Measurements from ENCODE around the gene TTLL7. TPM values are rescaled to one million over a fixed set of nuclear protein-coding genes. Genes with fewer than 3 reads are reported as not detected.

Gene TTLL7
- total and polyA plus RNA-seq, 2 experiments from 2014 or later, result 4.1 to 6.7 TPM

GRCh38 chr1:83905315-83905907 is 93.5 kb downstream of the TTLL7 start:
- peaks cover 2% of the 10 kb centered on the region for H3K27me3 Mint-ChIP-seq (ENCODE audit: insufficient read depth, low read depth, poor library complexity)
- Histone ChIP-seq H2AFZ (no peak overlapping the region), H3F3A (replicated peaks; ENCODE audit: low read depth) (no peaks in the 10 kb centered on the region), H3K9me2 (ENCODE audit: insufficient read depth) (no peaks in the 10 kb centered on the region), H3K4me3 (no peak overlapping the region), H4K20me1 (replicated peaks; ENCODE audit: insufficient read depth) (no peaks in the 10 kb centered on the region), H3K27me3 (ENCODE audit: insufficient read depth) (no peaks in the 10 kb centered on the region), H3K27ac (ENCODE audit: low read depth) (no peak overlapping the region), H3K4me1 (ENCODE audit: insufficient read depth) (no peaks in the 10 kb centered on the region), H3K79me2 (replicated peaks; ENCODE audit: insufficient read depth) (no peaks in the 10 kb centered on the region), H3K36me3 (ENCODE audit: insufficient read depth) (no peaks in the 10 kb centered on the region), H3K4me2 (no peak overlapping the region)
- no peaks in the 10 kb centered on the region for H3K9me3 Mint-ChIP-seq
- H3K27ac Mint-ChIP-seq, result no peak overlapping the region
- H3K4me3 Mint-ChIP-seq, result no peak overlapping the region
- peaks cover 8% of the 10 kb centered on the region; the same call in 2 of the 3 replicates for H3K4me1 Mint-ChIP-seq
- TF ChIP-seq CTCF (conservative IDR thresholded peaks at IDR 0.05; ENCODE audit: low read depth in 2 of 2) (peak; percentile 51 to 57; a peak in 3 of 4 replicates), ZNF331 (CRISPR knock-in tag; IDR thresholded peaks at IDR 0.05; ENCODE audit: low read depth) (no peak), JUNB (IDR thresholded peaks at IDR 0.05; ENCODE audit: unreplicated experiment) (no peak), ZNF462 (CRISPR knock-in tag; IDR thresholded peaks at IDR 0.05) (no peak)
- DNase-seq (ENCODE audit: low spot score) (peak; percentile 45), ATAC-seq (no peak)
- H3K36me3 Mint-ChIP-seq (ENCODE audit: low read depth), result no peaks in the 10 kb centered on the region

All from GM23338 (cell line).